SK-N-SH (cell line): ENCODE results near the gene C16orf54. TPM values are rescaled to one million over a fixed set of nuclear protein-coding genes. Genes with fewer than 3 reads are reported as not detected.
"Not testable (repeated sequence)": the region's sequence is repeated elsewhere in the genome, so short reads cannot be mapped to it uniquely, and the experiment has no call there.

Experiments used
- CTCF ChIA-PET: fragments of 300-600, 350-600 bp; formaldehyde crosslinking; extraction: SDS; loops from one replicate; lab custom pipeline; 2021; lab: Yijun Ruan, JAX
- POLR2A ChIA-PET: fragments of 350-600 bp; sonication (Branson Sonifier 250); formaldehyde crosslinking; extraction: SDS; loops from one replicate; lab custom pipeline; 2020; ENCODE audit warnings: antibody characterized with exemption, inconsistent platforms; lab: Yijun Ruan, JAX
- DNase-seq: peaks from one replicate; pipeline ENCODE4 v3.0.0; 2012
- H2AFZ ChIP-seq: fragments of 200-600 bp; sonication (generic); 2 replicates; pipeline ENCODE4 v1.8.1; 2016; ENCODE audit warnings: antibody characterized with exemption, mild to moderate bottlenecking, low read depth
- H3F3A ChIP-seq: fragments of 200-600 bp; sonication (generic); replicated peaks from 2 replicates; pipeline ENCODE3; 2016; ENCODE audit warnings: antibody characterized with exemption, mild to moderate bottlenecking; ENCODE audit not compliant: insufficient read depth
- H3K27ac ChIP-seq, 2 experiments: fragments of 200-500 bp in 1 of 2; fragments of 200-600 bp in 1 of 2; sonication (Bioruptor generic) in 1 of 2; sonication (generic), shearing (Covaris generic) in 1 of 2; 2 replicates each; pipeline versions ENCODE4 v1.5.1 to v1.6.1; 2014 to 2016; ENCODE audit warnings: low read depth in 2 of 2, inconsistent platforms in 1 of 2, low read length in 1 of 2, mild to moderate bottlenecking in 1 of 2, mixed read lengths in 1 of 2
- H3K27me3 ChIP-seq: fragments of 200-600 bp; sonication (generic), shearing (Covaris generic); 2 replicates; pipeline ENCODE4 v1.6.1; 2016; ENCODE audit warnings: mixed run types; ENCODE audit not compliant: insufficient read depth
- H3K36me3 ChIP-seq, 2 experiments: fragments of 200-500 bp in 1 of 2; fragments of 200-600 bp in 1 of 2; sonication (Bioruptor generic) in 1 of 2; sonication (generic) in 1 of 2; replicated peaks in 1 of 2; 2 replicates each; pipeline versions ENCODE3 to v1.5.1; 2014 to 2016; ENCODE audit warnings: low read length in 1 of 2, mild to moderate bottlenecking in 1 of 2; ENCODE audit not compliant: insufficient read depth in 2 of 2, control insufficient read depth in 1 of 2
- H3K4me1 ChIP-seq, 2 experiments: fragments of 200-500 bp in 1 of 2; fragments of 200-600 bp in 1 of 2; sonication (Bioruptor generic) in 1 of 2; sonication (generic), shearing (Covaris generic) in 1 of 2; 2 replicates each; pipeline versions ENCODE4 v1.5.1 to v1.6.1; 2014 to 2016; ENCODE audit warnings: low read depth in 1 of 2, low read length in 1 of 2, mixed run types in 1 of 2; ENCODE audit not compliant: insufficient read depth in 2 of 2, control insufficient read depth in 1 of 2
- H3K4me2 ChIP-seq: fragments of 200-600 bp; sonication (generic), shearing (Covaris generic); 2 replicates; pipeline ENCODE4 v1.6.1; 2017; ENCODE audit warnings: mixed run types
- H3K4me3 ChIP-seq, 2 experiments: fragments of 200-500 bp in 1 of 2; fragments of 200-600 bp in 1 of 2; sonication (Bioruptor generic) in 1 of 2; sonication (generic), shearing (Covaris generic) in 1 of 2; 2 replicates each; pipeline versions ENCODE4 v1.5.1 to v1.8.1; 2014 to 2016; ENCODE audit warnings: low read depth in 2 of 2, inconsistent platforms in 1 of 2, low read length in 1 of 2, mild to moderate bottlenecking in 1 of 2, mixed read lengths in 1 of 2, moderate library complexity in 1 of 2
- H3K79me2 ChIP-seq: fragments of 200-600 bp; sonication (generic); 2 replicates; pipeline ENCODE4 v1.8.1; 2017; ENCODE audit warnings: mild to moderate bottlenecking; ENCODE audit not compliant: insufficient read depth
- H3K9ac ChIP-seq: fragments of 200-600 bp; sonication (generic); 2 replicates; pipeline ENCODE4 v1.6.1; 2017; ENCODE audit warnings: mixed run types
- H3K9me2 ChIP-seq: fragments of 200-600 bp; sonication (generic); 2 replicates; pipeline ENCODE4 v1.6.1; 2017; ENCODE audit warnings: mixed run types
- H3K9me3 ChIP-seq: fragments of 200-600 bp; sonication (generic); 2 replicates; pipeline ENCODE4 v1.6.1; 2017; ENCODE audit warnings: mixed run types, mild to moderate bottlenecking, moderate library complexity
- H4K20me1 ChIP-seq: fragments of 200-600 bp; sonication (generic); 2 replicates; pipeline ENCODE4 v1.6.1; 2017; ENCODE audit warnings: mild to moderate bottlenecking, mixed run types; ENCODE audit not compliant: insufficient read depth
- ELF1 ChIP-seq: IDR thresholded peaks from 2 replicates; pipeline ENCODE4 v1.4.0; 2012
- FOXJ3 ChIP-seq: sonication (generic); formaldehyde crosslinking; IDR thresholded peaks from 2 replicates; pipeline ENCODE4 v1.5.1; 2020; ENCODE audit warnings: mild to moderate bottlenecking, missing genetic modification reagents
- GATA2 ChIP-seq: sonication (generic); formaldehyde crosslinking; IDR thresholded peaks from 2 replicates; pipeline ENCODE4 v1.5.0; 2020; ENCODE audit warnings: mild to moderate bottlenecking, missing genetic modification reagents
- MEF2A ChIP-seq: IDR thresholded peaks from 2 replicates; pipeline ENCODE4 v1.4.0; 2012; ENCODE audit warnings: low read depth, borderline replicate concordance
- MXI1 ChIP-seq: IDR thresholded peaks from 2 replicates; pipeline ENCODE4 v1.6.1; 2012; ENCODE audit warnings: mild to moderate bottlenecking, low read depth, low read length, improper control_type of control experiment
- RCOR1 ChIP-seq: fragments of 150-350 bp; IDR thresholded peaks from 2 replicates; pipeline ENCODE4 v1.6.1; 2017; ENCODE audit warnings: antibody characterized with exemption, low read length
- RFX5 ChIP-seq: IDR thresholded peaks from 2 replicates; pipeline ENCODE4 v1.6.1; 2012; ENCODE audit warnings: mild to moderate bottlenecking, improper control_type of control experiment, low read length
- RXRA ChIP-seq: IDR thresholded peaks from 2 replicates; pipeline ENCODE4 v1.4.0; 2012; ENCODE audit warnings: low read depth, mild to moderate bottlenecking, borderline replicate concordance
- SIN3A ChIP-seq: IDR thresholded peaks from 2 replicates; pipeline ENCODE4 v1.6.1; 2012; ENCODE audit warnings: low read depth, mild to moderate bottlenecking, low read length, moderate library complexity, borderline replicate concordance
- TEAD4 ChIP-seq: IDR thresholded peaks from 2 replicates; pipeline ENCODE4 v1.4.0; 2012; ENCODE audit warnings: mild to moderate bottlenecking, borderline replicate concordance; ENCODE audit not compliant: insufficient read depth
- WGBS: methylation state at CpG from one replicate; pipeline ENCODE4 v1.1.6; 2017; ENCODE audit warnings: low lambda C conversion rate; 5-methylcytosine and 5-hydroxymethylcytosine counted together
- polyA plus RNA-seq, 3 experiments: library from polyadenylated mRNA; depleted of rRNA; stranded (reverse); fragments of >200 nt; gene quantifications; 2 replicates each; pipeline ENCODE4 v1.2.3, GENCODE V29; 2012
- TF ChIP-seq, protein P1 (sequence below): IDR thresholded peaks from 2 replicates; pipeline ENCODE4 v1.6.1; 2012; ENCODE audit warnings: mild to moderate bottlenecking, low read depth, low read length, moderate library complexity
- TF ChIP-seq, protein P2 (sequence below): IDR thresholded peaks from 2 replicates; pipeline ENCODE4 v1.4.0; 2012; ENCODE audit warnings: low read depth, borderline replicate concordance
- TF ChIP-seq, protein P3 (sequence below): fragments of 150-350 bp; IDR thresholded peaks from 2 replicates; pipeline ENCODE4 v1.6.1; 2016; ENCODE audit warnings: mild to moderate bottlenecking, low read depth, low read length
- TF ChIP-seq, protein P4 (sequence below): IDR thresholded peaks from 2 replicates; pipeline ENCODE4 v1.4.0; 2012; ENCODE audit warnings: low read depth, borderline replicate concordance

The C16orf54 gene
- polyA plus RNA-seq, 1 of the 3 experiments (the other 2 are of a cell fraction) = not detected

DNA sequence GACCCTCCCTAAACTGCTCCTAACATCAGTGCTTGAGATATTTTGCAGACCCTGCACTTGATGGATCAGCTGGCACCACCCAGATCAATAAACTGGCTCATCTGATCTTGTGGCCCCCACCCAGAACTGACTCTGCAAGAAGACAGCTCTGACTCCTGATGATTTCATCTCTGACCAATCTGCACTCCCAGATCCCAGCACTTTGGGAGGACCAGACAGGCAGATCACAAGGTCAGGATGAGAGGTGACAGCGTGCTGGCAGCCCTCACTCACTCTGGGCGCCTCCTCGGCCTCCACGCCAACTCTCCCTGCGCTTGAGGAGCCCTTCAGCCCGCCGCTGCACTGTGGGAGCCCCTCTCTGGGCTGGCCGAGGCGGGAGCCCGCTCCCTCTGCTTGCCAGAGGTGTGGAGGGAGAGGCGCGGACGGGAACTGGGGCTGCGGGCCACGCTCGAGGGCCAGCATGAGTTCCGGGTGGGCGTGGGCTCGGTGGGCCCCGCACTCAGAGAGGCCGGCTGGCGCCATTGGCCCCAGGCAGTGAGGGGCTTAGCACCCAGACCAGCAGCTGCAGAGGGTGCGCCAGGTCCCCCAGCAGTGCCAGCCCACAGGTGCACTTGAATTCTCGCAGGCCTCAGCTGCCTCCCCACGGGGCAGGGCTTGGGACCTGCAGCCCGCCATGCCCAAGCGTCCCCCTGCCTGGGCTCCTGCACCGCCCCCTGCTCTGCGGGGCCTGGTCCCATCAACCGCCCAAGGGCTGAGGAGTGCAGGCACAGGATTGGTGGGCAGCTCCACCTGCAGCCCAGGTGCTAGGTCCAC lies 2.4 kb upstream of the C16orf54 start:
- no peak overlapping the region for H3K9ac ChIP-seq
- no peak overlapping the region for H3K4me2 ChIP-seq
- H3K36me3 ChIP-seq = no peaks in the 10 kb centered on the region
- no peaks in the 10 kb centered on the region for H3F3A ChIP-seq
- no peak overlapping the region for H3K27ac ChIP-seq
- CTCF ChIA-PET = interaction anchor here (1.1 to 1.9 kb wide), 4 partner anchors 9 to 42 kb away, joined by 3 to 7 read pairs (median 4); no protein-coding TSS in a partner anchor
- 90% methylated on average over 10 of the region's 30 CpGs for WGBS
- no peaks in the 10 kb centered on the region for H3K27me3 ChIP-seq
- H3K4me1 ChIP-seq = no peaks in the 10 kb centered on the region
- POLR2A ChIA-PET = no interaction called here
- no peaks in the 10 kb centered on the region for H3K9me3 ChIP-seq
- H3K4me3 ChIP-seq = no peak overlapping the region
- DNase-seq = no peak
- TF ChIP-seq RCOR1 (no peak), FOXJ3 (no peak), GATA2 (CRISPR knock-in tag) (no peak), SIN3A (no peak), RFX5 (no peak), TEAD4 (no peak), MXI1 (no peak), RXRA (no peak), ELF1 (no peak), MEF2A (no peak)
- TF ChIP-seq, protein P1, sequence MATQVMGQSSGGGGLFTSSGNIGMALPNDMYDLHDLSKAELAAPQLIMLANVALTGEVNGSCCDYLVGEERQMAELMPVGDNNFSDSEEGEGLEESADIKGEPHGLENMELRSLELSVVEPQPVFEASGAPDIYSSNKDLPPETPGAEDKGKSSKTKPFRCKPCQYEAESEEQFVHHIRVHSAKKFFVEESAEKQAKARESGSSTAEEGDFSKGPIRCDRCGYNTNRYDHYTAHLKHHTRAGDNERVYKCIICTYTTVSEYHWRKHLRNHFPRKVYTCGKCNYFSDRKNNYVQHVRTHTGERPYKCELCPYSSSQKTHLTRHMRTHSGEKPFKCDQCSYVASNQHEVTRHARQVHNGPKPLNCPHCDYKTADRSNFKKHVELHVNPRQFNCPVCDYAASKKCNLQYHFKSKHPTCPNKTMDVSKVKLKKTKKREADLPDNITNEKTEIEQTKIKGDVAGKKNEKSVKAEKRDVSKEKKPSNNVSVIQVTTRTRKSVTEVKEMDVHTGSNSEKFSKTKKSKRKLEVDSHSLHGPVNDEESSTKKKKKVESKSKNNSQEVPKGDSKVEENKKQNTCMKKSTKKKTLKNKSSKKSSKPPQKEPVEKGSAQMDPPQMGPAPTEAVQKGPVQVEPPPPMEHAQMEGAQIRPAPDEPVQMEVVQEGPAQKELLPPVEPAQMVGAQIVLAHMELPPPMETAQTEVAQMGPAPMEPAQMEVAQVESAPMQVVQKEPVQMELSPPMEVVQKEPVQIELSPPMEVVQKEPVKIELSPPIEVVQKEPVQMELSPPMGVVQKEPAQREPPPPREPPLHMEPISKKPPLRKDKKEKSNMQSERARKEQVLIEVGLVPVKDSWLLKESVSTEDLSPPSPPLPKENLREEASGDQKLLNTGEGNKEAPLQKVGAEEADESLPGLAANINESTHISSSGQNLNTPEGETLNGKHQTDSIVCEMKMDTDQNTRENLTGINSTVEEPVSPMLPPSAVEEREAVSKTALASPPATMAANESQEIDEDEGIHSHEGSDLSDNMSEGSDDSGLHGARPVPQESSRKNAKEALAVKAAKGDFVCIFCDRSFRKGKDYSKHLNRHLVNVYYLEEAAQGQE = no peak
- TF ChIP-seq, protein P2, sequence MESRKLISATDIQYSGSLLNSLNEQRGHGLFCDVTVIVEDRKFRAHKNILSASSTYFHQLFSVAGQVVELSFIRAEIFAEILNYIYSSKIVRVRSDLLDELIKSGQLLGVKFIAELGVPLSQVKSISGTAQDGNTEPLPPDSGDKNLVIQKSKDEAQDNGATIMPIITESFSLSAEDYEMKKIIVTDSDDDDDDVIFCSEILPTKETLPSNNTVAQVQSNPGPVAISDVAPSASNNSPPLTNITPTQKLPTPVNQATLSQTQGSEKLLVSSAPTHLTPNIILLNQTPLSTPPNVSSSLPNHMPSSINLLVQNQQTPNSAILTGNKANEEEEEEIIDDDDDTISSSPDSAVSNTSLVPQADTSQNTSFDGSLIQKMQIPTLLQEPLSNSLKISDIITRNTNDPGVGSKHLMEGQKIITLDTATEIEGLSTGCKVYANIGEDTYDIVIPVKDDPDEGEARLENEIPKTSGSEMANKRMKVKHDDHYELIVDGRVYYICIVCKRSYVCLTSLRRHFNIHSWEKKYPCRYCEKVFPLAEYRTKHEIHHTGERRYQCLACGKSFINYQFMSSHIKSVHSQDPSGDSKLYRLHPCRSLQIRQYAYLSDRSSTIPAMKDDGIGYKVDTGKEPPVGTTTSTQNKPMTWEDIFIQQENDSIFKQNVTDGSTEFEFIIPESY = no peak
- TF ChIP-seq, protein P3, sequence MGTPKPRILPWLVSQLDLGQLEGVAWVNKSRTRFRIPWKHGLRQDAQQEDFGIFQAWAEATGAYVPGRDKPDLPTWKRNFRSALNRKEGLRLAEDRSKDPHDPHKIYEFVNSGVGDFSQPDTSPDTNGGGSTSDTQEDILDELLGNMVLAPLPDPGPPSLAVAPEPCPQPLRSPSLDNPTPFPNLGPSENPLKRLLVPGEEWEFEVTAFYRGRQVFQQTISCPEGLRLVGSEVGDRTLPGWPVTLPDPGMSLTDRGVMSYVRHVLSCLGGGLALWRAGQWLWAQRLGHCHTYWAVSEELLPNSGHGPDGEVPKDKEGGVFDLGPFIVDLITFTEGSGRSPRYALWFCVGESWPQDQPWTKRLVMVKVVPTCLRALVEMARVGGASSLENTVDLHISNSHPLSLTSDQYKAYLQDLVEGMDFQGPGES = no peak
- TF ChIP-seq, protein P4, sequence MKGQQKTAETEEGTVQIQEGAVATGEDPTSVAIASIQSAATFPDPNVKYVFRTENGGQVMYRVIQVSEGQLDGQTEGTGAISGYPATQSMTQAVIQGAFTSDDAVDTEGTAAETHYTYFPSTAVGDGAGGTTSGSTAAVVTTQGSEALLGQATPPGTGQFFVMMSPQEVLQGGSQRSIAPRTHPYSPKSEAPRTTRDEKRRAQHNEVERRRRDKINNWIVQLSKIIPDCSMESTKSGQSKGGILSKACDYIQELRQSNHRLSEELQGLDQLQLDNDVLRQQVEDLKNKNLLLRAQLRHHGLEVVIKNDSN = no peak
- H3K79me2 ChIP-seq = no peaks in the 10 kb centered on the region
- no peaks in the 10 kb centered on the region for H4K20me1 ChIP-seq
- H3K9me2 ChIP-seq = no peaks in the 10 kb centered on the region
- no peak overlapping the region for H2AFZ ChIP-seq

DNA sequence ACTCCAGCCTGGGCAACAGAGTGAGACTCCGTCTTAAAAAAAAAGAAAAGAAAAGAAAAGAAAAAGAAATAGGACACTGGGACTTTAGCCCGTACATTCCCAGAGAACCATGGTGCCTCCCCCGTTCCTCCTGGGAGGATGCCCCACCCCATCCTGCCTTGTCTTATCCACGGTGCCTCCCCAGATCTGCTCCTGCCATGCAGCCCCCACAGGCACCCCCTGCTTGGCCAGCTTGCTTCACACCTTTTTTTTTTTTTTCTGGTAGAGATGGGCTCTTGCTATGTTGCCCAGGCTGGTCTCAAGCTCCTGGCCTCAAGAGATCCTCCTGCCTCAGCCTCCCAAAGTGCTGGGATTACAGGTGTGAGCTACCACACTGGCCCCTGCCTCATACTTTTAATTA lies 728 bp upstream of the C16orf54 start:
- H3K9ac ChIP-seq, H3K36me3 ChIP-seq, H3K27me3 ChIP-seq, H4K20me1 ChIP-seq, H3F3A ChIP-seq, H3K4me2 ChIP-seq, H3K4me3 ChIP-seq, POLR2A ChIA-PET, H3K4me1 ChIP-seq, H3K27ac ChIP-seq, CTCF ChIA-PET, H2AFZ ChIP-seq, H3K9me3 ChIP-seq, DNase-seq, H3K79me2 ChIP-seq, H3K9me2 ChIP-seq: not testable (repeated sequence)
- 83% methylated on average over 4 of the region's 4 CpGs for WGBS
